Esophagus squamous epithelium (tissue), 5 donors: Measurements from ENCODE around the gene SLC45A1. TPM values are rescaled to one million over a fixed set of nuclear protein-coding genes. Genes with fewer than 3 reads are reported as not detected.
A peak's percentile ranks its signal among the peaks of the same experiment; 100 is the strongest.

Source experiments
- DNase-seq: peaks from one replicate; lab custom pipeline; 2025; lab: John Stamatoyannopoulos, UW
- H3K27ac ChIP-seq, 4 donors: fragments of 200-600 bp; sonication (generic); one replicate each; pipeline ENCODE4 v1.5.1; 2016 to 2019; ENCODE audit warnings: mild to moderate bottlenecking in 1 of 4
- H3K27me3 ChIP-seq, 4 donors: fragments of 200-600 bp; sonication (generic); 1 replicate in 3 of 4; 2 replicates in 1 of 4; pipeline versions ENCODE4 v1.5.1 to v1.6.0; 2017 to 2021; ENCODE audit warnings: antibody characterized with exemption in 1 of 4
- H3K36me3 ChIP-seq, 3 donors: fragments of 200-600 bp; sonication (generic); one replicate each; pipeline ENCODE4 v1.5.1; 2016 to 2019
- H3K4me1 ChIP-seq, 3 donors: fragments of 200-600 bp; sonication (generic); one replicate each; pipeline ENCODE4 v1.5.1; 2017 to 2019
- H3K4me3 ChIP-seq, 4 donors: fragments of 200-600 bp; sonication (generic); 1 replicate in 3 of 4; 2 replicates in 1 of 4; pipeline ENCODE4 v1.5.1; 2016 to 2019; ENCODE audit warnings: mild to moderate bottlenecking in 2 of 4, moderate library complexity in 1 of 4
- H3K9me3 ChIP-seq, 3 donors: fragments of 200-600 bp; sonication (generic); one replicate each; pipeline ENCODE4 v1.5.1; 2016 to 2019
- CTCF ChIP-seq, 6 experiments: fragments of 450-650 bp in 4 of 6; fragments of 200-600 bp in 2 of 6; sonication (generic) in 2 of 6; IDR thresholded peaks; one replicate each; pipeline ENCODE4 v1.5.1; 2016 to 2019; ENCODE audit warnings: antibody characterized with exemption in 6 of 6, mild to moderate bottlenecking in 4 of 6, moderate library complexity in 4 of 6
- POLR2A ChIP-seq, 4 donors: fragments of 450-650 bp; IDR thresholded peaks; one replicate each; pipeline ENCODE4 v1.6.1; 2017; ENCODE audit warnings: antibody characterized with exemption in 4 of 4, mild to moderate bottlenecking in 4 of 4, moderate library complexity in 3 of 4
- WGBS, 2 donors: methylation state at CpG; one replicate each; pipeline ENCODE4 v1.1.5; 2018; 5-methylcytosine and 5-hydroxymethylcytosine counted together
- intact Hi-C: fragments of 100-400 bp; cut with DNase I; formaldehyde crosslinking; loops from one replicate; pipeline ENCODE4 v1.15.0; 2022
- total RNA-seq, 4 donors: library from RNA; depleted of rRNA; stranded (reverse); fragments of >200 nt; gene quantifications; one replicate each; pipeline ENCODE4 v1.1.0, GENCODE V29; 2016
- donor health status: DM: yes; HTN: yes; CAD: no.

Gene SLC45A1
- total RNA-seq, 4 donors from 2014 or later = 0.13 to 3.4 (median 0.81) TPM

GRCh38 chr1:8318436-8318835 is 522 bp downstream of the SLC45A1 start:
- TF ChIP-seq POLR2A (IDR thresholded peaks at IDR 0.05) (no peak), CTCF (IDR thresholded peaks at IDR 0.05) (no peak)
- peaks cover 0 to 41% (median 0%) of the 10 kb centered on the region in 4 donors for H3K27me3 ChIP-seq
- peak overlapping the region in 3 of 4 donors; percentile 41 to 70 (median 56) for H3K27ac ChIP-seq
- H3K9me3 ChIP-seq = no peaks in the 10 kb centered on the region
- no peak for DNase-seq
- peaks cover 11 to 34% (median 14%) of the 10 kb centered on the region in 3 donors for H3K4me1 ChIP-seq
- peak overlapping the region; percentile 36 to 65 (median 56) for H3K4me3 ChIP-seq
- intact Hi-C loops = loop anchor here (10.0 kb wide), 1 partner anchor 334 kb away; no protein-coding TSS in a partner anchor
- WGBS, 2 donors = no CpG with 5 or more reads among the region's 18 CpGs
- H3K36me3 ChIP-seq = no peaks in the 10 kb centered on the region

DNA sequence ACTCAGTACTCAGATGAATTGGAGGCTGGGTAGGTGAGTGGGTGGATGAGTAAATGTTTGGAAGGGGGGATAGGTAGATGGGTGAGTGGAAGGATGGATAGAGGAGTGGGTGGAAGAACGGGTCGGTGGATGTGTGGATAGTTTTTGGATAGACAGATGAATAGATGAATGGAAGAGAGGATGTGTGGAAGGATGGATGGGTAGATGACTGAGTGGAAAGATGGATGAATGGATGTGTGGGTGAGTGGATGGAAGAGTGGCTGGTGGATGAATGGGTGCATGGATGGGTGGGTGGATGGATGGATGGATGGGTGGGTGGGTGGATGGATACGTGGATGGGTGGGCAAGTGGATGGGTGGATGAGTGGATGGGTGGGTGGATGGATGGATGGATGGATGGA is 3.7 kb downstream of the SLC45A1 start:
- Histone ChIP-seq H3K27me3 (peaks cover 0 to 22% (median 0%) of the 10 kb centered on the region in 4 donors), H3K4me3 (no peak overlapping the region), H3K27ac (no peak overlapping the region), H3K9me3 (no peaks in the 10 kb centered on the region), H3K36me3 (no peaks in the 10 kb centered on the region), H3K4me1 (peaks cover 11 to 19% (median 11%) of the 10 kb centered on the region in 3 donors)
- WGBS, 2 donors = 86 to 87% methylated on average over 3 of the region's 3 CpGs
- intact Hi-C loops = no loop called here
- no peak for TF ChIP-seq POLR2A (IDR thresholded peaks at IDR 0.05)
- TF ChIP-seq CTCF (IDR thresholded peaks at IDR 0.05) = no peak
- no peak for DNase-seq

DNA sequence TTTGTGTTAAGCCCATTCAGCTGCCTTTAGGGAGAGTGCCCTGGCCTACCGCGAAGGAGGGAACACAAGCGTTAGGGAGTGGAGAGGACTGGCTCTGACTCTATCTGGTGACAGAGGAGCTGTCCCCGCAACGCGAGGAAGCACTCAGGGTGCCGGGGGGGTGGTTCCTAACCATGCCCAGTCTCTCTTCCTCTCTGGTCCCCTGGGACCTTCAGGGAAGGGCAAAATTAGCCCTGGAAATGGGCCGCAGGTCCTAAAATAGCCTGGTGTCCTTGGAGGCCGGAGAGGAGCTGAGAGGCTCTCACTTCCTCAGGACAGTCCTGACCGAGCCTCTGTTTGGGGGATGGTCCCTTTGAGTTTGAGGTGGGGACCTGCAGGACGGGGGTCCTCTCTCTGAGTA is 5.8 kb downstream of the SLC45A1 start:
- no peak for TF ChIP-seq CTCF (IDR thresholded peaks at IDR 0.05)
- no peak for TF ChIP-seq POLR2A (IDR thresholded peaks at IDR 0.05)
- intact Hi-C loops = no loop called here

GRCh38 chr1:8324176-8324810 is 6.4 kb downstream of the SLC45A1 start:
- no peak for TF ChIP-seq POLR2A (IDR thresholded peaks at IDR 0.05)
- TF ChIP-seq CTCF (IDR thresholded peaks at IDR 0.05) = no peak
- no peaks in the 10 kb centered on the region for H3K4me1 ChIP-seq
- H3K4me3 ChIP-seq = no peak overlapping the region
- peaks cover 0 to 3% (median 0%) of the 10 kb centered on the region in 4 donors for H3K27me3 ChIP-seq
- no peaks in the 10 kb centered on the region for H3K9me3 ChIP-seq
- 83 to 87% methylated on average over 3 to 9 of the region's 32 CpGs for WGBS, 2 donors
- peaks cover 0 to 6% (median 0%) of the 10 kb centered on the region in 3 donors for H3K36me3 ChIP-seq
- DNase-seq = no peak
- intact Hi-C loops = no loop called here
- peak overlapping the region in 1 of 4 donors; percentile 28 for H3K27ac ChIP-seq

More for the DNA sequence above, 5.8 kb downstream of the SLC45A1 start:
- peaks cover 0 to 6% (median 0%) of the 10 kb centered on the region in 3 donors for H3K36me3 ChIP-seq
- peak overlapping the region in 1 of 4 donors; percentile 28 for H3K27ac ChIP-seq
- H3K4me1 ChIP-seq = peaks cover 0 to 3% (median 2%) of the 10 kb centered on the region in 3 donors
- no peak overlapping the region for H3K4me3 ChIP-seq
- WGBS, 2 donors = 75 to 80% methylated on average over 2 to 10 of the region's 11 CpGs
- H3K9me3 ChIP-seq = no peaks in the 10 kb centered on the region
- no peak for DNase-seq
- H3K27me3 ChIP-seq = peaks cover 0 to 5% (median 0%) of the 10 kb centered on the region in 4 donors

- Histone ChIP-seq H3K4me3 (no peak overlapping the region), H3K36me3 (peaks cover 0 to 6% (median 0%) of the 10 kb centered on the region in 3 donors), H3K27ac (no peak overlapping the region), H3K4me1 (no peaks in the 10 kb centered on the region), H3K27me3 (no peaks in the 10 kb centered on the region), H3K9me3 (no peaks in the 10 kb centered on the region)
- DNase-seq = no peak
- whole genome bisulfite sequencing, 2 donors = 88 to 97% methylated on average over 6 to 7 of the region's 21 CpGs
- TF ChIP-seq CTCF (IDR thresholded peaks at IDR 0.05) (no peak), POLR2A (IDR thresholded peaks at IDR 0.05) (no peak)
- intact Hi-C loops = no loop called here
Measured at GRCh38 chr1:8325771-8326170, 7.9 kb downstream of the SLC45A1 start.
